ENCODE results near the gene SLC45A3.

The SLC45A3 gene

DNA sequence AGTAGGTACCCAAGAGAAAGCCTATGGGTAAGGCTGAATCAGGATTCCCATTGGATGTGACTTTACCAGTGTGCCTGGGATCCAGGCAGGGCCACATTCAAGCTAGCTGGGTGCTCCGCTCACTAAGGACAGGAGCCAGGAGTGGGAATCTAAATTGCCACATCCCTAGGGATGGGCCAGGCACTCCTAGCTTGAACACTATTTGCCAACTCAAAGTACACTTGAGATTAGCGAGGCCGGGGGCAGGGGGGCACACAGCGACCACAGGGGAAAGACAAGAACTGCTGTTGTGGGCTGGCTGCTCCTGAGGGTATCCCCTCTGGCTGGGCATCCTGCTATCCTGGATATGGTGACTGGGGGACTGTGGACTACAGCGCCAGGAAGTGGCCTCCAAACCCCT lies 4.3 kb downstream of the SLC45A3 start:
- H3K4me3 ChIP-seq (ENCODE audit: low read length), result no peak overlapping the region
- TF ChIP-seq, protein P1, sequence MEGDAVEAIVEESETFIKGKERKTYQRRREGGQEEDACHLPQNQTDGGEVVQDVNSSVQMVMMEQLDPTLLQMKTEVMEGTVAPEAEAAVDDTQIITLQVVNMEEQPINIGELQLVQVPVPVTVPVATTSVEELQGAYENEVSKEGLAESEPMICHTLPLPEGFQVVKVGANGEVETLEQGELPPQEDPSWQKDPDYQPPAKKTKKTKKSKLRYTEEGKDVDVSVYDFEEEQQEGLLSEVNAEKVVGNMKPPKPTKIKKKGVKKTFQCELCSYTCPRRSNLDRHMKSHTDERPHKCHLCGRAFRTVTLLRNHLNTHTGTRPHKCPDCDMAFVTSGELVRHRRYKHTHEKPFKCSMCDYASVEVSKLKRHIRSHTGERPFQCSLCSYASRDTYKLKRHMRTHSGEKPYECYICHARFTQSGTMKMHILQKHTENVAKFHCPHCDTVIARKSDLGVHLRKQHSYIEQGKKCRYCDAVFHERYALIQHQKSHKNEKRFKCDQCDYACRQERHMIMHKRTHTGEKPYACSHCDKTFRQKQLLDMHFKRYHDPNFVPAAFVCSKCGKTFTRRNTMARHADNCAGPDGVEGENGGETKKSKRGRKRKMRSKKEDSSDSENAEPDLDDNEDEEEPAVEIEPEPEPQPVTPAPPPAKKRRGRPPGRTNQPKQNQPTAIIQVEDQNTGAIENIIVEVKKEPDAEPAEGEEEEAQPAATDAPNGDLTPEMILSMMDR (conservative IDR thresholded peaks at IDR 0.05; ENCODE audit: low read depth, low read length), result no peak
- no peak for DNase-seq (ENCODE audit: low read depth)

DNA sequence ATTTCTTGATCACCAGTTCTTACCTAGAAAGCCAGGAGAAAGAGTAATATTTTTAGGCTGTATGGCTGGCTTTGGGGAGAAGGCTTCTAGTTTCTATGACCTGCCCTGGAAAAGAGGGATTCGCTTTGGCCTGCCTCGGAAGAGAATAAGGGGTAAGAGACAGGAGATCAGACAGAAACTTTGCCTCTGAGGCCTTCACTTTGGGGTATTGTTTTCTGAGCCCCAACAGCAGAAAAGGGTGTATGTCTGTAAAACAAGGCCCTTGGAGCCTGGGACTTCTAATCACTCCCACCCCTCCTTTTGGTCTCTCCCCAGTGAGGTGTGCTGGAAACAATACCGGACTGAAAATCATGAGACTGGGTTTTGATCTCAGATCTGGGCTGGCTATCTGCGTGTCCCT lies 5.1 kb downstream of the SLC45A3 start:
- no peak overlapping the region for H3K4me3 ChIP-seq (ENCODE audit: low read length)
- DNase-seq (ENCODE audit: low read depth), result no peak
- TF ChIP-seq, protein P1 (conservative IDR thresholded peaks at IDR 0.05; ENCODE audit: low read depth, low read length), result no peak

DNA sequence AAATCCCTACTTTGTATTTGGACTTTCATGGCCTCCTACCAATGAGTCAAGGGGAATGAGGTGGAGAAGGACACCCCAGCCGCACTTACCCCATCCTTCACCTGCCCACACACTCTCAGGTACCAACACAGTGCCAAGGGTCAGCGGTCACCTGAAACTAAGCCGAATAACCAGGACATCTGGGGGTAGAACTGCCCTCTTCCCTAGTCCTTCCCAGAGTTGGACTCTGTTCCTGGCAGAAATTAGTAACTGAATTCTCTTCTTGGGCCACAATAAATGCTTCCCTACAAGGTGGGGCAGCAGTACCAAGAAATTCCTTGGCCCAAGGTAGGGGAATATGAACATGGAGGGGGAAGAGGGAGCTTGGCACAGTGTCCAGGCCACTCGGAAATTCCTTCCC lies 7.3 kb downstream of the SLC45A3 start:
- TF ChIP-seq, protein P1 (conservative IDR thresholded peaks at IDR 0.05; ENCODE audit: low read depth, low read length), result no peak
- no peak overlapping the region for H3K4me3 ChIP-seq (ENCODE audit: low read length)
- no peak for DNase-seq (ENCODE audit: low read depth)

DNA sequence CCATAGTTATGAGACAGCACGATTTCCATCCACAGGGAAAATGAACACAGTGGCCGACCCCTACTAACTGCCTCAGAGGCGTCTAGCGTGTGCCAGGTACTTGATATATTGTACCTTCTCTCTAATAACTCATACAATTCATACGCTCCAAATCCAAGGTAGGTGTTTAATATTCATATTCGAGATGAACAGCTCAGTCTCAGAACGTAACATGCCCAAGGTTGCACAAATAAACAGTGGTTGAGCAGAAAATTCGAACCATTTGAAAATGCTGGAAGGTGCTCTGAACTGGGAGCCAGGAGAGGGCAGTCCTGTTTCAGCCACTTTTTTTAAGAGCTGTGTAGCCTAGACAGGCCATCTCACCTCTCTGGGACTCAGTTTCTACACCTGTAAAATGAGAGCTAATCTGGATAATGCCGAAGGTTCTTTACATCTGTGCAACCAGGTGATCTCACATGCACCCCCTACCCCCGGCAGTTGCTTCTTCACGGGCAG lies 7.9 kb downstream of the SLC45A3 start:
- no peak overlapping the region for H3K4me3 ChIP-seq (ENCODE audit: low read length)
- TF ChIP-seq, protein P1 (conservative IDR thresholded peaks at IDR 0.05; ENCODE audit: low read depth, low read length), result peak; percentile 22
- no peak for DNase-seq (ENCODE audit: low read depth)

DNA sequence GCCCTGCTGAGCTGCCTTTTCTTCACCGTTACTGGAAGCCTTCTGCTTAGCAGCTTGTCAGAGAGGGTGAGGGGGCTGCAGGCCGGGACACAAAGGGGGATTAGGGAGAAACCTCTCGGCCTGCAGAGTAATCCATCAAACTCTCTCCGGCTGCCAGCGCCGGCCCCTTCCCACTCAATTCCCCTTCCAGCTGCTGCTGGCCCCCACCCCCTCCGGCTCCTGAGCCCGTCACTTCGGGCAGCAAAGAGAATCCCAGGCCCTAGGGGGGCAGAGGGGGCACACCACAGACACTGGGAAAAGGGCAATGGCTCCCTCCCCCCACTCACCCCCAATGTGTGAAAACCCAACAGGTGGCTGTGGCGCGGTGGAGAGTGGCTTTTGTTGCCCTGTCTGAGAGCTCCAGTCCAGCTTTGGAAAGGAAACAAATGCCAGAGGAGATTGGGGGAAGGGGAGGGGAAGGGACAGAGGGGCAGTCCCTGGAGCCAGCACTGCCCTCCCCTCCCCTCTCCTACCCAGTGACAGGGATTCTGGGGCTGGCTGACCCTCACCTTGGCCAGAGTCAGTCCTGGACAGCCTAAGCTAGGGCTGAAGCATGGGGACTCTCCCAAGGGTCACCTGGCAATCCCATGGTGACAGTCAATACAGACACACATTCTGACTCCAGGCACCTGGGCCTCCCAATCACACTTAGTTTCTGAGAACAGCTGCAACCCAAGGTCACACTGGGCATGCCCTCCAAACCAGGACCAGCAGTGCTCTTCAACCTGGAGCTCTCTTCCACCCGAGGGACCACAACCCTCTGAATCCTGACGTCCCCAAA lies 9.5 kb downstream of the SLC45A3 start:
- TF ChIP-seq, protein P1 (conservative IDR thresholded peaks at IDR 0.05; ENCODE audit: low read depth, low read length), result no peak
- no peak overlapping the region for H3K4me3 ChIP-seq (ENCODE audit: low read length)
- no peak for DNase-seq (ENCODE audit: low read depth)

DNA sequence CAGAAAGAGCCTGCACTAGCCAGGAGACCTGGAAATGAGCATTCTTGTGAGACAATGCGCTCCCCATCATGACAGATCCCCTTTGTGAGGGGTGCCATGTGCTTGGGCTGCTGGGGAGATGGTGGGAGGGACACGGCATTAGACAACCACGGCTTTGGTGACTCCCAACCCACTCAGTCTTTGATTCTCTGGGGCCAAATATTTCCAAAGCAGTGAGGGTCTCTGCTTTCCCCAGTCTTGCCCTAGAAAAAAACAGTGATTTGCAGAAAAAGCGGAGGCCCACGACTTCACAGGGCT lies 10.2 kb downstream of the SLC45A3 start:
- H3K4me3 ChIP-seq (ENCODE audit: low read length), result no peak overlapping the region
- TF ChIP-seq, protein P1 (conservative IDR thresholded peaks at IDR 0.05; ENCODE audit: low read depth, low read length), result no peak
- DNase-seq (ENCODE audit: low read depth), result no peak
